GM19452 (cell line): Measurements from ENCODE around the gene CAPN6.

ENCODE experiments used
- ATAC-seq: cut with Tn5 transposase; IDR thresholded peaks from one replicate; pipeline ENCODE4 v1.9.1; 2021; ENCODE audit not compliant: unreplicated experiment

The CAPN6 gene

DNA sequence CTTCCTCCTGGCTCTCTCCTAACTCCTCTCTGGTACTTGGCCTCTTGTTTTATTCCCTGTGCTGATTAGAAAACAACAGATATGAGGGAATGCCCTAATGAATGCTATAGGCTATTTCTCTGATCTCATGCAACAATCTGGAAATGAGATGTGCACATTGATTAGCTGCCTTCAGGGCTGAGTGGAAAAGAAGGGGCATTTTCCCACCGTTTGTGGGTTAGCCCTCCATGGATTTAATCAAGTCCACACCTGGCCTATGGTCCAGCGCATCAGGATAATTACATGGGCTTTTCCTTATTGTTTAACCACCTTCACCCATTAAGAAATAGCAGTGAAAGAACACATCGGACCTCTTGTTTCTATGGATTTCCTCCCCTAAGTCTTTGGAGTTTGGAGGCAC, 70.0 kb downstream of the CAPN6 start:
- no peak for ATAC-seq

DNA sequence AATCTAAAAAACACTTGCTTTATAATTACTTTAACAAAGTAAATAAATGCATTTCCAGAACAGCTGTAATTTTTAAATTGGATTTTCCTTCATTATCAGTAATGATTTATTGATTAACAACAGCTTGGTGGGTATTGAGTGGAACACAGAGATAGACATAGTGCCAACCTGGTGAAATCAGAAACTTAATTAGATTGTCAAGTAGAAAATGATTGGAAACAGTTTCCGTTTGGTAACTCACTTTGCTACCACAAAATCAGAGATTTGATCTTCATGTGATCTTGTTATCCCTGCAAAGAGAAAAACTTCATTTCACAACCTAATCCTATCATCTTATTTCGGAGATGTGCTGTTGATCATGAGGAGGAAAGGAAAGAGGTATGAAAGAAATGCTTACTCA, 70.8 kb downstream of the CAPN6 start:
- no peak for ATAC-seq
